T-helper 1 cell treated with Interleukin-12 subunit alpha and Interleukin-12 subunit beta and Interleukin-4 antibody, amounts not matched to agents 30 μg/mL and 1 μg/mL, for 36 hours (primary cell): ENCODE results near the gene ATP8B4.
A peak's percentile ranks its signal among the peaks of the same experiment; 100 is the strongest.
"Not testable (repeated sequence)": the region's sequence is repeated elsewhere in the genome, so short reads cannot be mapped to it uniquely, and the experiment has no call there.

Experiments used
- H3K27ac Mint-ChIP-seq: one replicate; pipeline ENCODE4 v1.8.0; 2021; ENCODE audit warnings: mild to moderate bottlenecking, mixed read lengths
- H3K27me3 Mint-ChIP-seq: one replicate; pipeline ENCODE4 v1.8.0; 2021; ENCODE audit warnings: low read depth, mixed read lengths
- H3K36me3 Mint-ChIP-seq: one replicate; pipeline ENCODE4 v1.8.0; 2021; ENCODE audit warnings: low read depth, mixed read lengths
- H3K4me1 Mint-ChIP-seq: one replicate; pipeline ENCODE4 v1.8.0; 2021; ENCODE audit warnings: low read depth, mixed read lengths
- H3K4me3 Mint-ChIP-seq: one replicate; pipeline ENCODE4 v1.8.0; 2021; ENCODE audit warnings: mild to moderate bottlenecking, moderate library complexity, mixed read lengths
- H3K9me3 Mint-ChIP-seq: one replicate; pipeline ENCODE4 v1.8.0; 2021; ENCODE audit warnings: mixed read lengths

Gene ATP8B4

DNA sequence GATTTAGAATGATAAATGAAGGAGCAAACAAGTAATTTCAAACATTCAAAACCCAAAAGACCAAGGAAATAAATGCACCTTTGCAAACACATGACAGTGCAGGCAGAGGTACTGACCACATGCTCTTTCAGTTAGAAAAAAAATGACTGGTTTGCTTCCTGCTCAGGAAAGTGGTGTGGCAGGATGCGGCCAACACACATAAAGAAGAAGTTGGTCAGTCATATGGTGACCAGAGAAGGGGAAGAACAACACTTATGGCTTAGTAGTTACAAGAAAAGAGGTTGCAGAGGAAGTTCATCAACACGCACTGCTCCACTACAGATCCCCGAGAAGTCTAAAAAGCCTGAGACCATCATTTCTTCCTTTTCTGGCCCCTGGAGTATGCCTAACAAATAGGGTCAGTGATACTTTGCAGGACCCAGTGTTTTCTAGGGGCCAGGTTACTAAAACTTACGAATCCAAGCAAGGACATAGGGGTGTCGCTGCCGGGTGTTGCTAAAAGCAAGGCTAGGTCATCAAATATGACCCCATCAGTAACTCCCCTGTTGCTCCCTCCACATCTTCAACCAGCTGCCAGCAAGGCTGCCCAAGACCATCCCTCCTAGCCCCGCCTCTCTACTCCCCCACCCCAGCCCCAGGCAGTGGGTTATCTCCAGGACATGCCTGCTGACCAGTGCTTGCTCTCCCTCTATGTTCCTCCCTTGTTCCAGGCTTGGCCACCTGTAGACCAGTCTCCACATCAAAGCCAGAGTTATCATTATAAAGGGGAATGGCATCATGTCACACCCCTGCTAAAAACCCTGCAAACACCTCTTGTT, 11.2 kb downstream of the ATP8B4 start:
- no peaks in the 10 kb centered on the region for H3K27me3 Mint-ChIP-seq
- H3K4me3 Mint-ChIP-seq, result peak overlapping the region; percentile 69
- H3K27ac Mint-ChIP-seq, result peak overlapping the region; percentile 89
- H3K36me3 Mint-ChIP-seq, result peaks cover 40% of the 10 kb centered on the region
- peaks cover 77% of the 10 kb centered on the region for H3K4me1 Mint-ChIP-seq
- peaks cover 19% of the 10 kb centered on the region for H3K9me3 Mint-ChIP-seq

DNA sequence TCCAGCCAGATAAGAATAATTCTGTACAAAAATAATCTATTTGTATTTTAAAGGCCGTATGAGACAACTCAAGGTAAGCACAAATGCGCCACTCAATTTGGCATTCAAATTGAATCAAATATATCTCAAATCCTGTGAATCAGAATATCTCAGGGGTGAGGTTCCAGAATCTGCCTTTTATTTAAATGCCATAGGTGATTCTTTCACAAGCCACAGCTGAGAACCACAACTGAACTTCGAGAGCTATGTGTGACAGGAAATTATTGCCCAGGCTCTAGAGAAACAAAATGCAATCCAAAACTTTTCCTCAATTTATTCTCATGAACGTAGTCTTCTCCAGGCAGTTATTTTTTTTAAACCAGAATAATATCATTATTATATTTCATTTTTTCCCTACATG, 11.9 kb downstream of the ATP8B4 start:
- Mint-ChIP-seq H3K4me1 (peaks cover 75% of the 10 kb centered on the region), H3K4me3 (peak overlapping the region; percentile 69)

DNA sequence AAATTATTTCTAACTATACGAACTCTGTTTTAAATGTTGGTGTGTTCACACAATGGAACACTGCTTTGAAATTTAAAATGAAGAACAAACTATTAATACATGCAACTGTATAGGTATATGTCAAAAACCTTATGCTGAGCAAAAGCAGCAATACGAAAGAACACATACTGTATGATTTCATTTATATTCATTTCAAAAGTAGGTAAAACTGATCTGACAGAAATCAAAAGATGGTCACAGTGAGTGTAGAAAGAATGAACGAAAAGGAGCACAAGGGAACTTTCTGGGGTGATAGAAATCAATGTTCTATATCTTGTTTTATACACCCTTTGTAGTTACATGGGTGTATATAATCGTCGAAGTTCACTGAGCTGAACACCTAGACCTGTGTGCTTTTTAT, 12.6 kb downstream of the ATP8B4 start:
- Mint-ChIP-seq H3K27me3 (no peaks in the 10 kb centered on the region), H3K27ac (peak overlapping the region; percentile 47), H3K4me3 (peak overlapping the region; percentile 19), H3K9me3 (peaks cover 33% of the 10 kb centered on the region), H3K36me3 (peaks cover 45% of the 10 kb centered on the region), H3K4me1 (peaks cover 74% of the 10 kb centered on the region)

More for the DNA sequence above, 11.9 kb downstream of the ATP8B4 start:
- Mint-ChIP-seq H3K9me3 (peaks cover 26% of the 10 kb centered on the region), H3K27ac (peak overlapping the region; percentile 89), H3K36me3 (peaks cover 42% of the 10 kb centered on the region), H3K27me3 (no peaks in the 10 kb centered on the region)

DNA sequence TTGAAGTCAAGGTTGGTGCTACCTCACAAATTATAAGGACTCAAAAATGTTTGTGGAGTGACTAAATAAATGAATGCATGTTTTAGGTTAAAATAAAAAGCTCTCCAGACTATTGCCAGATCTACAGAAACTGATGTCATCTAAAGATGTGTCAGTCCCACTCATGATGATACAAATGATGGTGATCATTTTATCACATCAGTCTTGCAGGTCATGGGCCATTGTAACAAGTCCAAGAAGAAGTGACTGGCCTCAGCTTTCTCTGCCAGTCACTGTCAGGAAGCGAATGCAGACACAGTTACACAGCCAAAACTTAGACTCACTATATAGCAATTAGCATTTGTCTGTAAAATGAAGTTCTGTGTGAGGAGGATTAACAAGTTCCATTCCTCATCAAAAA, 18.5 kb downstream of the ATP8B4 start:
- peaks cover 56% of the 10 kb centered on the region for H3K4me1 Mint-ChIP-seq
- H3K9me3 Mint-ChIP-seq, result peaks cover 38% of the 10 kb centered on the region
- no peak overlapping the region for H3K27ac Mint-ChIP-seq
- H3K36me3 Mint-ChIP-seq, result peaks cover 52% of the 10 kb centered on the region
- no peak overlapping the region for H3K4me3 Mint-ChIP-seq
- H3K27me3 Mint-ChIP-seq, result no peaks in the 10 kb centered on the region

DNA sequence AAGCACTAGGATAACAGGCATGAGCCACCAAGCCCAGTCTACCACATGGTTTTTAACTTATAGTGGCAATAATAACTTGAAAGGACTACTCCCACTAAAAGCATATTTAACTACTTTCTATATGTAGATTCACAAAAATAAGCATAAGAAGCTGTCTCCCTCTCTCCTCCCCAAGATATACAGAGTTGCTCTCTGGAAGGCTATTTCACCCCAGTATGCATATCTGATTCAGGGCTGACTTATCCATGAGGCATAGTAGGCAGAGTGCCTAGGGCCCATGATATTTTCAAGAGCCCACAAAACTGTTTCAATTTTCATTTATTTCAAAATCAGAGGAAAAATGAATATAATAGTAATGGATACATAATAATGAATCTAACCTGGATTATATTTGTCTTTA, 20.5 kb downstream of the ATP8B4 start:
- peaks cover 45% of the 10 kb centered on the region for H3K4me1 Mint-ChIP-seq
- peaks cover 42% of the 10 kb centered on the region for H3K36me3 Mint-ChIP-seq
- peaks cover 26% of the 10 kb centered on the region for H3K9me3 Mint-ChIP-seq
- H3K27me3 Mint-ChIP-seq, result no peaks in the 10 kb centered on the region
- no peak overlapping the region for H3K27ac Mint-ChIP-seq
- no peak overlapping the region for H3K4me3 Mint-ChIP-seq

DNA sequence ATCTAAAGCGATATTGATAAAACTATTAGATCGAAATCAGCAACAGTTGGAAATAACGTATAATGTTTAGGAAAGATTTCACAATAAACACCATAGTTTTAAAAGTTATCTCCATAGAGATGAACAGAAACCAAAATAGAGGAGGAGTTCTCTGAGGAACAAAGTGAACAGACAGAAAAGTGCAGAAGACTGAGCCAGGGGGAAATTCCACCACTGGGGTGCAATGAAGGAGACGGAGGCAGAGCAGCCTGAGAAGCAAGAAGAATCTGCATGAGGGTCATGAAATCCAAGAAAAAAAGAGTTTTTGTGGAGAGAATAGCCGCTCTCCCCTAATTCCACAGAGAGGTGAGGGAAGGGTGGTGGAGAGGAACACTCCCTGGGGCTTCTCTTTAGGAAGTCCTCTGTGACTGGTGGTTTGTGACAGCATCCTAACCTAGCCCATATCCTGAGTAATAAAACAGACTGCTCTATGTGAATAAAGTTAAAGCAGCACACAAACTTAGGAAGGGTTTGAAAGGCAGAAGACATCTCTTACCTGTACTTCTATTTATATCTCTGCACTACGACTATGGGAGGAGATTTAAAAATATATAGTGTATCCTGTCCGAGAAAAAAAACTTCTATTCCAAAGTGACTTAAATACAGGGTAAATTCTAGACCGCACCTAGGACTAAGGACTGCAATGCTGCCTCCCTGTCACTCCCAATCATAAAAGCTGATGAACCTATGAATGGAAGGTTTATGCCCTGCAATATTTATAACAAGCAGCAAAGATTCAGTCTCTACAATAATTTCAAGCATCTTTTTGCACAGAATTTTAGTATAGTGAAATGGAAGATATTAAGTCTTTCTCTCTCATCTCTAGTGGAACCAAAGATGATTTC, 22.9 kb downstream of the ATP8B4 start:
- Mint-ChIP-seq H3K36me3 (peaks cover 29% of the 10 kb centered on the region), H3K4me1 (peaks cover 30% of the 10 kb centered on the region), H3K4me3 (no peak overlapping the region), H3K27me3 (no peaks in the 10 kb centered on the region), H3K27ac (peak overlapping the region; percentile 18), H3K9me3 (peaks cover 9% of the 10 kb centered on the region)

DNA sequence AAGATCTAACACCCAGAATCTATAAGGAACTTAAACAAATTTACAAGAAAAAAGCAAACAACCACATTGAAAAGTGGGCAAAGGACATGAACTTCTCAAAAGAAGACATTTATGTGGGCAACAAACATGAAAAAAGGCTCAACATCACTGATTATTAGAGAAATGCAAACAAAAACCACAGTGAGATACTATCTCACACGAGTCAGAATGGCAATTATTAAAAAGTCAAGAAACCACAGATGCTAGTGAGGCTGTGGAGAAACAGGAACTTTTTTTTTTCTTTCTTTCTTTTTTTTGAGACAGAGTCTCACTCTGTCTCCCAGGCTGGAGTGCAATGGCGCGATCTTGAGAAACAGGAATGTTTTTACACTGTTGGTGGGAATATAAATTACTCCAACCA, 29.6 kb downstream of the ATP8B4 start:
- not testable (repeated sequence) for H3K4me3 Mint-ChIP-seq, H3K27me3 Mint-ChIP-seq
- Mint-ChIP-seq H3K4me1 (peaks cover 27% of the 10 kb centered on the region), H3K9me3 (peaks cover 11% of the 10 kb centered on the region), H3K36me3 (peaks cover 29% of the 10 kb centered on the region), H3K27ac (peak overlapping the region; percentile 29)

DNA sequence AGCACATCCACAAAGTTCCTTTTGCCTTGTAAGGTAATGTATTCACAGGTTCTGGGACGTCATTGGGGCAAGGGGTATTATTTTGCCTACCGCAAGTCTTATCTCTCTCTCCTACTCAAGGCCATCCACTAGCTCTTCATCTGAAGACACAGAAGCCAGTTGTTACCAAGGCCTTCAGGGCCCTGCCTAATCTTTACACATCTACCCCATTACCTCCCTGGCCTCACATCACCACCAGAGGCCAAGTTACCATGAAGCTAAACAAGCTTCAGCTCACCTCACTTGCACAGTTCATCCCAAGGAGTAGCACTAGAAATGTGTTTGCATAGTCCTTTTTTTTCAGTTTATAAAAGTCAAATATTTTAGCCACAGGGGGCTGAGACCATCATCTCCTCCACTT, 34.1 kb downstream of the ATP8B4 start:
- Mint-ChIP-seq H3K36me3 (peaks cover 21% of the 10 kb centered on the region), H3K27me3 (no peaks in the 10 kb centered on the region), H3K9me3 (peaks cover 3% of the 10 kb centered on the region), H3K4me1 (peaks cover 39% of the 10 kb centered on the region), H3K27ac (no peak overlapping the region), H3K4me3 (no peak overlapping the region)

DNA sequence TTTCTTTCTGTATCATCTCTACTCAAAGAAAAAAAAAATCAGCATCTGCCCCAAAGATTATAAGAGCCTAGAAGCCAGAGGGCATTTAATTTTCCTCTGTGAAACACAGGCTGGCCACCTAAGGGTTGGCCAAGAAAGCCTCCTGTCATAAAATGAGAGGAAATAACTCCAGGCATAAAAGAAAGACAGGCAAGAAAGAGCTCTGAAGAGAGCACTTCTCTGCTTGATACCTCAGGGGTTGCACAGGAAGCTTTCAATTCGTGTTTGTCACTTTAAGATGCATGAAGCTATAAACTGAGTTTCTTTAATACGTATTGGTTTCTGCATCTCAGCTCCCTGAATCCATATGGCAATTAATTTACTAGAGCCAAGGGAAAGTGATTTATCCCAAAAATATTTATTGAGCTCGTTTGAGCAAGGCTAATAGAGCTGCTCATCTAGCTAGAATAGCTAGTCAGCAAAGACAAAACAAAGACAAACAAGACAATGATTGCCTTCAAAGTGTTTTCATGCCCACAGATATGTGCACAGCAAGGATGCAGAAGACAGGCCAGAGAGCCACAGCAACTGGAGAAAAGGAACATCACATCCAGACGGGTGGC, 35.5 kb downstream of the ATP8B4 start:
- H3K27me3 Mint-ChIP-seq, result no peaks in the 10 kb centered on the region
- no peak overlapping the region for H3K4me3 Mint-ChIP-seq

DNA sequence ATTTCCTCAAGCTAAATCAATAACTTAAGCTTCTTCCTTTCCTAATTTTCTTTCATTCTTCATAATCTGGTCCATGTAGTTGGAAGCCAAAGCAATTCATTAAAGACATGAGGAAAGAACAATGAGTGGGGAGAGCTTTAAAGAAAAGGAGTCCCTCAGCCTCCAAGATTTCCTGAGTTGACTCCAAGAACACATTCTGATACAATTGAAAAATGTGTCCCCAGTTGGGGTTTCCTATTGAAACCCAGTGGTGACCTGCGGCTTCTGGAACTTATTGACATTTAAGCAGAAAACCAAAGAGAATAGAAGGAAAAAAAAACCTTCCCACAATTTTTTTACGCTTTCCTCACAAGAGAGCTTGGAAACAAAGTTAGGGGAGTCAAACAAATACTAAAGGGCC, 37.0 kb downstream of the ATP8B4 start:
- Mint-ChIP-seq H3K27ac (no peak overlapping the region), H3K4me1 (peaks cover 40% of the 10 kb centered on the region), H3K36me3 (peaks cover 18% of the 10 kb centered on the region), H3K27me3 (no peaks in the 10 kb centered on the region), H3K9me3 (no peaks in the 10 kb centered on the region), H3K4me3 (no peak overlapping the region)

More for the DNA sequence above, 35.5 kb downstream of the ATP8B4 start:
- peaks cover 28% of the 10 kb centered on the region for H3K4me1 Mint-ChIP-seq
- no peaks in the 10 kb centered on the region for H3K9me3 Mint-ChIP-seq
- peaks cover 18% of the 10 kb centered on the region for H3K36me3 Mint-ChIP-seq
- H3K27ac Mint-ChIP-seq, result peak overlapping the region; percentile 46

DNA sequence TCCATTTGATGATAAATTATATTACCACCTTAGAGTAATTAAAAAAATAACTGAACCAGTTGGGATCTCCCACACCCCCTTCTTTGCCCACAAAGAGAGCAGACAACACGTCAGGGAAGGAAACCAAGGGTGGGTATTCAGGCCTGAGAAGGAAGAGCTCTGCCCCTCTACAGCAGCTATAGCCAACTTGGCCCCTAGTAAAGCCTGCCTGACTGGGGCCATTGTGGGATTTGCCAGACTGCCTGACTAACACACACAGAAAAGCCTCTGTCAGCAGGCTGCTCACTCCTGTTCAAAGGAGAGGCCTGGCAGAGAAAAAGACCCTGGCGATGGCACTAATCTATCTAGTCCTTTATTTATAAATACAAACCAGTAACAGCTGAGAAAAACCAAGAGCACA, 41.4 kb downstream of the ATP8B4 start:
- Mint-ChIP-seq H3K4me1 (peaks cover 22% of the 10 kb centered on the region), H3K9me3 (no peaks in the 10 kb centered on the region), H3K4me3 (no peak overlapping the region)

DNA sequence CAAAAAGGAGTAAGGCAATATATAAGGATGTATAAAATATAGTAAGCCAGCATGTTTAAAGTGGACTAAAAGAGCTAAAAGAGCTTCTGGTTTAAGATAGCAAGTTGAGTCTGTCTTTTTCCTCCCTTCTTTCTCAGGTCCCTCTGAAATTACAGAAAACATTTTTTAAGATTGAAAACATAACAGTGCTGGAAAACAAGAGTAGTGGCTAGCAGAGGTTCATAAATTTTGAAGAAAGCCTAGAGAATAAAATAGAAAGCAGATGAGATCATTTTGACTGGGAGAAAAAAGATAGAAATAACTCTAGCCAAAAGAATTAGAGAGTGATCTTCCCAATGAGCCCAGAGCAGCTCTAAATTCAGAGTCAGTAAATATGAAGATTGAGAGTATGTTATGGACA, 41.9 kb downstream of the ATP8B4 start:
- Mint-ChIP-seq H3K36me3 (peaks cover 35% of the 10 kb centered on the region), H3K4me1 (peaks cover 21% of the 10 kb centered on the region), H3K27me3 (no peaks in the 10 kb centered on the region), H3K27ac (no peak overlapping the region), H3K9me3 (no peaks in the 10 kb centered on the region), H3K4me3 (no peak overlapping the region)

More for the DNA sequence above, 41.4 kb downstream of the ATP8B4 start:
- Mint-ChIP-seq H3K36me3 (peaks cover 30% of the 10 kb centered on the region), H3K27me3 (no peaks in the 10 kb centered on the region), H3K27ac (no peak overlapping the region)

DNA sequence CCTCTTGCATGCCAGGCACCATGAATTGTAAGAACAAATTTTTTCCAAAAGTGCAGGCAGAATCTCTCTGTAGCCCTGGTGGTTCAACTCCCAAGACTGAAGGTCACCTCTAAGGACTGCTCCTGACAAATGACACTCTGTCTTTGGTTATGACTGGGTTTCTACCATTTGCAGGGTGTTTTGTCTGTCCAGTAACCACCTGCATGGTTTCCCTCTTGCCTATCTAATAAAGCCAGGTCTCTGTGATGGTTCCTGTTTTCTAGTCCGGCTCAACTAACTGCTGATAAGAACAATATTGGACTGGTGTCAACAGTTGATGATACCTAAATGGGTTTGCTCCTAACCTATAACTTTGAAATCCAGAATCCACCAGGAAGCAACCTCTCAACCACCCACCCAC, 43.7 kb downstream of the ATP8B4 start:
- H3K4me3 Mint-ChIP-seq, result no peak overlapping the region
- H3K27ac Mint-ChIP-seq, result no peak overlapping the region
- H3K27me3 Mint-ChIP-seq, result no peaks in the 10 kb centered on the region
- peaks cover 19% of the 10 kb centered on the region for H3K4me1 Mint-ChIP-seq
- peaks cover 39% of the 10 kb centered on the region for H3K36me3 Mint-ChIP-seq
- H3K9me3 Mint-ChIP-seq, result no peaks in the 10 kb centered on the region

DNA sequence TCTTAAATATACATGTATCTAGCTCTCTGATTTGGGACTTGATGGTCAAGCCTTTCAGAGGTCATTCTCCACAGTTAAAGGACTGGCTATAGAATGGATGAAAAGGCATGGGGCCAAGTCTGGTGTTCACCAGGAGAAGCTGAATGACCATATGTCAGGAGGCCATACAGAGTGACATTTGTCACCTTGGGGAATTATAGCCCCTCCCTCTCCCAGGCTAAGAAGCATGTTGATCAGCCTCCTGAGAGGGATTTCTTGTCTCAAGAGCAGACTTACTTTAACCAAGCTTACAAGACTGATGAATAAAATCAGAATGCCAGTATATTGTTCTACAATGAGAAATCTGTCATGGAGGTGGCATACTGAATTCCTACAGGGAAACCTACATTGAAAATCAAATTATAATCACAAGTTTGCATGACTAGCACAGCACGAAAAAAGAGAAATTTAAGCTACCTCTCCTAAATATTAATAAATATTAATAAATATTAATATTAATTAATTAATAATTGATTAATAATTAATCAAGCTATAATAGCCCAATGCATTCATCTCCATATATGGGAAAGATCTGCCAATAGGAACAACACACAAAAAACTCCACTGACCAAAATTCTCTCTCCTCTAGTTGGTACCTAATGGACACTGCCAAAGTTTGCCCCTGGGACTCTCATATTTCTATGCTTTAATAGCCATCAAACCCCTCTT, 47.3 kb downstream of the ATP8B4 start:
- Mint-ChIP-seq H3K27ac (no peak overlapping the region), H3K36me3 (peaks cover 42% of the 10 kb centered on the region), H3K27me3 (no peaks in the 10 kb centered on the region), H3K9me3 (no peaks in the 10 kb centered on the region), H3K4me1 (peaks cover 22% of the 10 kb centered on the region), H3K4me3 (no peak overlapping the region)
